Measurements from ENCODE around the gene HEXIM2. TPM values are rescaled to one million over a fixed set of nuclear protein-coding genes. Genes with fewer than 3 reads are reported as not detected.
"Not testable (repeated sequence)": the region's sequence is repeated elsewhere in the genome, so short reads cannot be mapped to it uniquely, and the experiment has no call there.

HEXIM2 gene
- total and polyA plus RNA-seq, 7 donors, result 1.8 to 14.7 (median 7.8) TPM

- Histone ChIP-seq H3K27me3 (no peaks in the 10 kb centered on the region), H3K9me3 (no peaks in the 10 kb centered on the region), H3K36me3 (no peaks in the 10 kb centered on the region), H3K4me3 (no peak overlapping the region), H3K27ac (peak overlapping the region; percentile 58 to 77 (median 70)), H3K4me1 (peaks cover 0 to 15% (median 11%) of the 10 kb centered on the region in 4 donors)
- 80 to 82% methylated on average over 6 of the region's 6 CpGs for WGBS, 2 donors
- TF ChIP-seq EP300 (IDR thresholded peaks at IDR 0.05) (no peak), POLR2A (IDR thresholded peaks at IDR 0.05) (no peak), POLR2AphosphoS5 (IDR thresholded peaks at IDR 0.05) (no peak), CTCF (IDR thresholded peaks at IDR 0.05) (no peak)
- DNase-seq, result no peak
- intact Hi-C loops (cut with DNase I), result loop anchor here (1.0 to 10.0 kb wide), 4 partner anchors 35 to 282 kb away; partner anchors contain the start of genes ACBD4, GFAP and HEXIM2
These were observed 35.4 kb downstream of the HEXIM2 start for GRCh38 chr17:45197108-45197507.

GRCh38 chr17:45197555-45198334 is 36.1 kb downstream of the HEXIM2 start:
- TF ChIP-seq CTCF (IDR thresholded peaks at IDR 0.05), result peak; percentile 99
- no peak for TF ChIP-seq POLR2A (IDR thresholded peaks at IDR 0.05)
- TF ChIP-seq POLR2AphosphoS5 (IDR thresholded peaks at IDR 0.05), result peak in 3 of 4 donors; percentile 47 to 57 (median 50)
- no peak for TF ChIP-seq EP300 (IDR thresholded peaks at IDR 0.05)
- Histone ChIP-seq H3K9me3 (no peaks in the 10 kb centered on the region), H3K27ac (peak overlapping the region; percentile 58 to 77 (median 70)), H3K4me3 (no peak overlapping the region), H3K4me1 (peaks cover 0 to 15% (median 11%) of the 10 kb centered on the region in 4 donors), H3K36me3 (no peaks in the 10 kb centered on the region), H3K27me3 (no peaks in the 10 kb centered on the region)
- 1 to 4% methylated on average over 16 of the region's 16 CpGs for WGBS, 2 donors
- DNase-seq, result peak; percentile 95
- intact Hi-C loops (cut with DNase I), result loop anchor here (1.0 to 10.0 kb wide), 4 partner anchors 35 to 283 kb away; partner anchors contain the start of genes ACBD4, GFAP and HEXIM2

GRCh38 chr17:45200701-45201100 is 39.0 kb downstream of the HEXIM2 start:
- peak; percentile 69 for DNase-seq
- TF ChIP-seq EP300 (IDR thresholded peaks at IDR 0.05), result no peak
- TF ChIP-seq POLR2AphosphoS5 (IDR thresholded peaks at IDR 0.05), result no peak
- TF ChIP-seq POLR2A (IDR thresholded peaks at IDR 0.05), result no peak
- TF ChIP-seq CTCF (IDR thresholded peaks at IDR 0.05), result no peak

DNA sequence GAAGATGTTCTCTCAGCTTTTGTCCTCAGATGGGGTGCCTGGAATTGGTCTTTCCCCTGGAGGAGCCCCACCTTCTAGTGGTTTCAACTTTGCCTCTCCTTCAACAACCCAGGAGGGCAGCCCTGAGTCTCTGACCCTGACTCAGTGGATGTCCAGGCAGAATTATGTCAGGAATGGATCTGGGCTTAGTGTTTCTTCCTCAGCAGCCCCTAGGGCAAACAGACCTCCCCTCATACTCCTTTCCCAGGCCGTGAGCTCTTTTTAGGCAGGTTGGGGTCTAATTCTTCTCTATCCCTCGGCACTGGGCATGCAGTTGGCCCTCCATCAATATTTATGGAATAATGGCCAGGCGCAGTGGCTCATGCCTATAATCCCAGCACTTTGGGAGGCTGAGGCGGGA is 39.8 kb downstream of the HEXIM2 start:
- Histone ChIP-seq H3K9me3 (no peaks in the 10 kb centered on the region), H3K27ac (peak overlapping the region in 2 of 4 donors; percentile 26 to 52), H3K36me3 (no peaks in the 10 kb centered on the region), H3K4me1 (peaks cover 0 to 15% (median 11%) of the 10 kb centered on the region in 4 donors), H3K4me3 (no peak overlapping the region), H3K27me3 (no peaks in the 10 kb centered on the region)
- 93 to 97% methylated on average over 4 of the region's 4 CpGs for WGBS, 2 donors
- DNase-seq, result no peak
- intact Hi-C loops (cut with DNase I), result no loop called here
- TF ChIP-seq EP300 (IDR thresholded peaks at IDR 0.05) (no peak), POLR2A (IDR thresholded peaks at IDR 0.05) (no peak), CTCF (IDR thresholded peaks at IDR 0.05) (no peak), POLR2AphosphoS5 (IDR thresholded peaks at IDR 0.05) (no peak)

More at GRCh38 chr17:45200701-45201100, 39.0 kb downstream of the HEXIM2 start:
- H3K27ac ChIP-seq, result peak overlapping the region in 1 of 4 donors; percentile 14
- H3K36me3 ChIP-seq, result no peaks in the 10 kb centered on the region
- WGBS, 2 donors, result 71 to 86% methylated on average over 9 of the region's 9 CpGs
- no peaks in the 10 kb centered on the region for H3K27me3 ChIP-seq
- peaks cover 0 to 15% (median 11%) of the 10 kb centered on the region in 4 donors for H3K4me1 ChIP-seq
- intact Hi-C loops (cut with DNase I), result no loop called here
- no peaks in the 10 kb centered on the region for H3K9me3 ChIP-seq
- no peak overlapping the region for H3K4me3 ChIP-seq

DNA sequence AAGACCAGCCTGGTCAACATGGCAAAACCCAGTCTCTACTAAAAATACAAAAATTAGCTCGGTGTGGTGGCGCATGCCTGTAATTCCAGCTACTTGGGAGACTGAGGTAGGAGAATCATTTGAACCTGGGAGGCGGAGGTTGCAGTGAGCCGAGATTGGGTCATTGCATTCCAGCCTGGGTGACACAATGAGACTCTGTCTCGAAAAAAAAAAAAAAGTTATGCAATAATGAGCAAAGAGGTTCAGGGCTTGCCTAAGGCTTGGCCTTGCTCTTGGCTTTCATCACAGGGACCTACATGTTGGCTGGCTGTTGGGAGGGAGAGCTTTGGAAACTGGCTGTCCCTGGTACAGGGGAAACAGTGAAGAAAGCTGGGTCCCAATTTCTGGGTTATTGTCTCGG is 40.2 kb downstream of the HEXIM2 start:
- H3K36me3 ChIP-seq; H3K27me3 ChIP-seq; H3K9me3 ChIP-seq; H3K4me3 ChIP-seq; intact Hi-C loops (cut with DNase I): not testable (repeated sequence)
- H3K4me1 ChIP-seq, result peaks cover 0 to 15% (median 11%) of the 10 kb centered on the region in 4 donors
- peak overlapping the region in 1 of 4 donors; percentile 52 for H3K27ac ChIP-seq
- 75 to 84% methylated on average over 6 of the region's 6 CpGs for WGBS, 2 donors
- peak; percentile 81 for DNase-seq
